Skeletal muscle satellite cell (primary cell): Measurements from ENCODE around the gene VPS51.

Source experiments
- H3K27me3 ChIP-seq: 2 replicates; pipeline ENCODE4 v1.7.0; 2013; ENCODE audit warnings: low read length; ENCODE audit not compliant: control insufficient read depth, insufficient read depth
- H3K36me3 ChIP-seq: 2 replicates; pipeline ENCODE4 v1.7.0; 2013; ENCODE audit warnings: mild to moderate bottlenecking, control low read depth, low read length; ENCODE audit not compliant: insufficient read depth
- H3K4me1 ChIP-seq: 2 replicates; pipeline ENCODE4 v1.7.0; 2013; ENCODE audit warnings: low read length; ENCODE audit not compliant: control insufficient read depth, insufficient read depth
- H3K4me2 ChIP-seq: 2 replicates; pipeline ENCODE4 v1.7.0; 2013; ENCODE audit warnings: mild to moderate bottlenecking, low read length
- H3K4me3 ChIP-seq: 2 replicates; pipeline ENCODE4 v1.7.0; 2013; ENCODE audit warnings: low read length
- H3K9ac ChIP-seq: 2 replicates; pipeline ENCODE4 v1.7.0; 2013; ENCODE audit warnings: mild to moderate bottlenecking, low read depth, low read length, moderate library complexity
- H3K9me3 ChIP-seq: replicated peaks from 2 replicates; pipeline ENCODE4 v1.7.0; 2013; ENCODE audit warnings: mild to moderate bottlenecking, control low read depth, low read length

Gene VPS51

GRCh38 chr11:65090628-65091027, 5.4 kb upstream of the VPS51 start:
- Histone ChIP-seq H3K27me3 (no peaks in the 10 kb centered on the region), H3K4me2 (no peak overlapping the region), H3K9ac (no peak overlapping the region), H3K36me3 (peaks cover 41% of the 10 kb centered on the region), H3K9me3 (no peaks in the 10 kb centered on the region), H3K4me1 (peaks cover 4% of the 10 kb centered on the region), H3K4me3 (no peak overlapping the region)

GRCh38 chr11:65095427-65095826, 587 bp upstream of the VPS51 start:
- no peaks in the 10 kb centered on the region for H3K36me3 ChIP-seq
- no peaks in the 10 kb centered on the region for H3K27me3 ChIP-seq
- no peaks in the 10 kb centered on the region for H3K9me3 ChIP-seq
- peak overlapping the region; percentile 77 for H3K4me3 ChIP-seq
- H3K4me1 ChIP-seq = peaks cover 10% of the 10 kb centered on the region
- peak overlapping the region; percentile 82 for H3K4me2 ChIP-seq
- H3K9ac ChIP-seq = peak overlapping the region; percentile 87

GRCh38 chr11:65096926-65097325, 912 bp downstream of the VPS51 start:
- H3K4me2 ChIP-seq = peak overlapping the region; percentile 82
- H3K9ac ChIP-seq = peak overlapping the region; percentile 44
- no peaks in the 10 kb centered on the region for H3K27me3 ChIP-seq
- H3K4me3 ChIP-seq = peak overlapping the region; percentile 77
- peaks cover 12% of the 10 kb centered on the region for H3K4me1 ChIP-seq
- no peaks in the 10 kb centered on the region for H3K36me3 ChIP-seq
- H3K9me3 ChIP-seq = no peaks in the 10 kb centered on the region

GRCh38 chr11:65100674-65101350, 4.8 kb downstream of the VPS51 start:
- H3K36me3 ChIP-seq = no peaks in the 10 kb centered on the region
- no peaks in the 10 kb centered on the region for H3K27me3 ChIP-seq
- no peak overlapping the region for H3K9ac ChIP-seq
- no peak overlapping the region for H3K4me3 ChIP-seq
- no peak overlapping the region for H3K4me2 ChIP-seq
- no peaks in the 10 kb centered on the region for H3K9me3 ChIP-seq
- peaks cover 13% of the 10 kb centered on the region for H3K4me1 ChIP-seq

- Histone ChIP-seq H3K9ac (no peak overlapping the region), H3K27me3 (no peaks in the 10 kb centered on the region), H3K4me2 (no peak overlapping the region), H3K36me3 (no peaks in the 10 kb centered on the region), H3K4me1 (peaks cover 7% of the 10 kb centered on the region), H3K9me3 (no peaks in the 10 kb centered on the region), H3K4me3 (no peak overlapping the region)
Measured at GRCh38 chr11:65102142-65103095, 6.4 kb downstream of the VPS51 start.

DNA sequence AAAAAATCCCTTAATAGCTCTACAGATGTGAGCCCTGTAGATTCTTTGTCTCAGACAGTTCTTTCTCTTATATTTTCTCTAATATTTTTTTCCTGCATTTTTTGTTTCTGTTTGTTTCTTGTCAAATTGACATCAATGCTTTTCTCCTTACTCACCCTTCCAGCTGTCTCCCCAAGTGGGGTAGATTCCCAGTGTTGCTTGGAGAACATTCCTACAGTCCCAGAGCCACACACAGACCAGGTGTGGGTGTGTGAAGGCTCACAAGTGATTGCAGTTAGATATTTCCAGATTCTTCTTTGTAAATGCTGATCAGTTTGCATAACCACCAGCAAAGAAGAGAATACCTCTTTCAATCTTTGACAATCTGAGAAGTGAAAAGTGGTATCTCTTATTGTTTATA, 7.5 kb downstream of the VPS51 start:
- no peaks in the 10 kb centered on the region for H3K9me3 ChIP-seq
- H3K4me3 ChIP-seq = no peak overlapping the region
- H3K27me3 ChIP-seq = no peaks in the 10 kb centered on the region
- peaks cover 5% of the 10 kb centered on the region for H3K36me3 ChIP-seq
- no peak overlapping the region for H3K9ac ChIP-seq
- H3K4me2 ChIP-seq = no peak overlapping the region
- H3K4me1 ChIP-seq = peaks cover 7% of the 10 kb centered on the region

DNA sequence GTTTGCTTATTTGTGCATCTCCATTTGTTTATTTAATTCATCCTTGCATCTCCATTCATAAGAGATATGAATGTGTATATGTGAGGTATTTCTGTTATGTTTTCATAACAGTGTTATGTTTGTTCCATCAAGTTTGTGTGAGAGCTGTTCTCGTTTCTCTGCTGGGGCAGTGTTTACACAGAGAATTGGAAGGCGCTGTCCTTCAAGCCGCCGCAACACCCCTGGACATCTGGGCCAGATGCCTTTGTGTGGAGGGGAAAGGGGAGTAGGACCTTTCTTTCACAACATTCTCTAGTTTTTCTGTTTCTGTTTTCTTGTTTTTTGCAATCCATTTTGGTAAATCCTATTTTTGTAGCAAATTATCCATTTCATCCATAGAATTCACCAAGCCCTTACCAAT, 8.6 kb downstream of the VPS51 start:
- Histone ChIP-seq H3K4me2 (no peak overlapping the region), H3K9ac (no peak overlapping the region), H3K4me3 (no peak overlapping the region), H3K4me1 (peaks cover 7% of the 10 kb centered on the region), H3K36me3 (peaks cover 10% of the 10 kb centered on the region), H3K9me3 (no peaks in the 10 kb centered on the region), H3K27me3 (no peaks in the 10 kb centered on the region)

DNA sequence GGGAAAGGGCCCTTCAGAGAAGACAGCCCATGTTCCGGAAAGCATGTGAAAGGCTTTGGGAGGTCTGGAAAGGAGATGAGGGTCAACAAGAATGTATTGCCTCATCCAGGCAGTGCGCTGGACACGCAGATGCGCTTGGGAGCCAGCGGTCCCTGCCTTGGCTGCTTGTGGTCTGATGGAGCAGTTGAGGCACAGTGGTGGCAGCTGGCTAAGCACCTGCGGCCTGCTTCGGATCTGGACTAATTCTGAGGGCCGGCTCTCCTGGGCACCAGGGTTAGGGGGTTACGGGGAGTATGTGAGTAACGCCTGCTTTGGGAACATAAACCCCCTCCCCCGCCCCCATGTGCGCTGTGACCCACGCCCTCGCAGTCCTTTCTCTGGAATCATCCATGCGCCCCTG, 11.1 kb downstream of the VPS51 start:
- Histone ChIP-seq H3K9ac (no peak overlapping the region), H3K9me3 (no peaks in the 10 kb centered on the region), H3K36me3 (peaks cover 10% of the 10 kb centered on the region), H3K27me3 (no peaks in the 10 kb centered on the region), H3K4me1 (peaks cover 11% of the 10 kb centered on the region), H3K4me2 (no peak overlapping the region), H3K4me3 (no peak overlapping the region)

- peaks cover 15% of the 10 kb centered on the region for H3K4me1 ChIP-seq
- H3K4me2 ChIP-seq = no peak overlapping the region
- H3K4me3 ChIP-seq = no peak overlapping the region
- H3K36me3 ChIP-seq = peaks cover 10% of the 10 kb centered on the region
- H3K9ac ChIP-seq = no peak overlapping the region
- H3K9me3 ChIP-seq = no peaks in the 10 kb centered on the region
- no peaks in the 10 kb centered on the region for H3K27me3 ChIP-seq
Measured at GRCh38 chr11:65107751-65108468, 11.9 kb downstream of the VPS51 start.

DNA sequence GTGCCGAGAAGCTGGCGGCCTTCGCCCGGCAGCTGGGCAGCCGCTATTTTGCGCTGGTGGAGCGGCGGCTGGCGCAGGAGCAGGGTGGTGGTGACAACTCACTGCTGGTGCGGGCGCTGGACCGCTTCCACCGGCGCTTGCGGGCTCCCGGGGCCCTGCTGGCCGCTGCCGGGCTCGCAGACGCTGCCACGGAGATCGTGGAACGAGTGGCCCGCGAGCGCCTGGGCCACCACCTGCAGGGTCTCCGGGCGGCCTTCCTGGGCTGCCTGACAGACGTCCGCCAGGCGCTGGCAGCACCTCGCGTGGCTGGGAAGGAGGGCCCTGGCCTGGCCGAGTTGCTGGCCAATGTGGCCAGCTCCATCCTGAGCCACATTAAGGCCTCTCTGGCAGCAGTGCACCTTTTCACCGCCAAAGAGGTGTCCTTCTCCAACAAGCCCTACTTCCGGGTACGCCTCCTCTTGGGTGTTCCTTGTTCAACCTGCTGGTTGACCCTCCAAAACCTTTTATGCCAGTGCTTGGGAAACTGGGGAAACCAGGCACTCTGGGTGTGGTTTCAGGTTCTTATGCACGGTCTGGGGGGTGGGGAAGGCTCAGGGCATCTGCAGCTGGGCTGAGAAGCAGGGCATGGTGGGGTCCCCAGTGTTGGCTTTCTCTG, 12.6 kb downstream of the VPS51 start:
- no peak overlapping the region for H3K9ac ChIP-seq
- no peaks in the 10 kb centered on the region for H3K9me3 ChIP-seq
- no peak overlapping the region for H3K4me2 ChIP-seq
- H3K4me1 ChIP-seq = peaks cover 20% of the 10 kb centered on the region
- H3K27me3 ChIP-seq = no peaks in the 10 kb centered on the region
- H3K4me3 ChIP-seq = no peak overlapping the region
- peaks cover 10% of the 10 kb centered on the region for H3K36me3 ChIP-seq
